SH-SY5Y (cell line): ENCODE results near the gene ATXN7.

Source experiments
- GATA2 ChIP-seq: IDR thresholded peaks from 2 replicates; pipeline ENCODE4 v1.6.1; 2011; ENCODE audit warnings: mild to moderate bottlenecking, low read depth, low read length
- GATA3 ChIP-seq: IDR thresholded peaks from 2 replicates; pipeline ENCODE4 v1.6.1; 2011; ENCODE audit warnings: low read depth, mild to moderate bottlenecking, low read length, moderate library complexity

DNA sequence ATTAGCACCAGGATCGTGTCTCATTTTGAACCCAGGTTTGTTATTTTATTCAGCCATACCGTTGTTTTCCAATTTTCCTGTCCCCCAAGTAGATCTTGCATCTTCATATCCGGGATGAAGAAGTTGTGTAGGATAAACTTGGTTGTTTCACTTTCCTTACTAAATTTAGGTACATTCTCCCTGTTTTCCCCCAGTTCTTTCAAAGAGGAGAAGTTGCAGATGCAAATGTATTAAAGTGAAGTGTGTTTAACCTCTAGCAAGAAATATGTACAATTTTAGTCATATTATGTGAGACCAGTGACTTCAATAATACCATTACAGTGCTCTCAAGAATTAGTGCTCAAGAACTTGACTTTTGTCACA, 1.3 kb downstream of the ATXN7 start:
- TF ChIP-seq GATA2 (no peak), GATA3 (no peak)
